Smooth muscle cell (in vitro differentiated cells): Measurements from ENCODE around the gene SSX2. TPM values are rescaled to one million over a fixed set of nuclear protein-coding genes. Genes with fewer than 3 reads are reported as not detected.
"Not testable (repeated sequence)": the region's sequence is repeated elsewhere in the genome, so short reads cannot be mapped to it uniquely, and the experiment has no call there.

Experiments used
- DNase-seq: peaks from one replicate; lab custom pipeline; 2025; ENCODE audit not compliant: unreplicated experiment; lab: John Stamatoyannopoulos, UW
- H2AFZ ChIP-seq: fragments of 200-600 bp; sonication (generic); 2 replicates; pipeline ENCODE4 v1.6.0; 2016; ENCODE audit warnings: antibody characterized with exemption, low read depth, mild to moderate bottlenecking
- H3F3A ChIP-seq: fragments of 200-600 bp; sonication (generic); 2 replicates; pipeline ENCODE4 v1.6.0; 2017; ENCODE audit warnings: antibody characterized with exemption, low read depth
- H3K27ac ChIP-seq: fragments of 200-600 bp; sonication (generic); 2 replicates; pipeline ENCODE4 v1.5.1; 2016; ENCODE audit warnings: low read depth, mild to moderate bottlenecking
- H3K27me3 ChIP-seq: fragments of 200-600 bp; sonication (generic); 2 replicates; pipeline ENCODE4 v1.6.1; 2016; ENCODE audit warnings: low read depth, mild to moderate bottlenecking
- H3K36me3 ChIP-seq: fragments of 200-600 bp; sonication (generic); 2 replicates; pipeline ENCODE4 v1.5.1; 2016; ENCODE audit warnings: low read depth
- H3K4me1 ChIP-seq: fragments of 200-600 bp; sonication (generic); 2 replicates; pipeline ENCODE4 v1.5.1; 2016; ENCODE audit warnings: low read depth
- H3K4me2 ChIP-seq: fragments of 200-600 bp; sonication (generic); 2 replicates; pipeline ENCODE4 v1.6.0; 2016; ENCODE audit warnings: mild to moderate bottlenecking
- H3K4me3 ChIP-seq: fragments of 200-600 bp; sonication (generic); 2 replicates; pipeline ENCODE4 v1.5.1; 2016; ENCODE audit warnings: mild to moderate bottlenecking
- H3K79me2 ChIP-seq: fragments of 200-600 bp; sonication (generic); 2 replicates; pipeline ENCODE4 v1.6.0; 2016; ENCODE audit warnings: low read depth, mild to moderate bottlenecking
- H3K9ac ChIP-seq: fragments of 200-600 bp; sonication (generic); 2 replicates; pipeline ENCODE4 v1.6.0; 2016; ENCODE audit warnings: low read depth
- H3K9me3 ChIP-seq: fragments of 200-600 bp; sonication (generic); replicated peaks from 2 replicates; pipeline ENCODE4 v1.5.1; 2016; ENCODE audit warnings: low read depth
- H4K20me1 ChIP-seq: fragments of 200-600 bp; sonication (generic); 2 replicates; pipeline ENCODE4 v1.6.0; 2016; ENCODE audit warnings: low read depth
- WGBS: methylation state at CpG from one replicate; pipeline ENCODE4 v1.1.7; 2016; ENCODE audit warnings: low lambda C conversion rate; 5-methylcytosine and 5-hydroxymethylcytosine counted together
- polyA plus RNA-seq: library from polyadenylated mRNA; unstranded; fragments of >200 nt; fragmentation: Nextera tagmentation; extraction: Ambion mirVana; gene quantifications from 2 replicates; pipeline ENCODE4 v1.2.1, GENCODE V29; 2016
- total RNA-seq: library from RNA; depleted of rRNA; stranded (reverse); fragments of >200 nt; gene quantifications from 2 replicates; pipeline ENCODE4 v1.2.3, GENCODE V29; 2014

SSX2 gene, protein sequence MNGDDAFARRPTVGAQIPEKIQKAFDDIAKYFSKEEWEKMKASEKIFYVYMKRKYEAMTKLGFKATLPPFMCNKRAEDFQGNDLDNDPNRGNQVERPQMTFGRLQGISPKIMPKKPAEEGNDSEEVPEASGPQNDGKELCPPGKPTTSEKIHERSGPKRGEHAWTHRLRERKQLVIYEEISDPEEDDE
- total RNA-seq (not detected in 2 replicates), polyA plus RNA-seq (not detected in 2 replicates)

DNA sequence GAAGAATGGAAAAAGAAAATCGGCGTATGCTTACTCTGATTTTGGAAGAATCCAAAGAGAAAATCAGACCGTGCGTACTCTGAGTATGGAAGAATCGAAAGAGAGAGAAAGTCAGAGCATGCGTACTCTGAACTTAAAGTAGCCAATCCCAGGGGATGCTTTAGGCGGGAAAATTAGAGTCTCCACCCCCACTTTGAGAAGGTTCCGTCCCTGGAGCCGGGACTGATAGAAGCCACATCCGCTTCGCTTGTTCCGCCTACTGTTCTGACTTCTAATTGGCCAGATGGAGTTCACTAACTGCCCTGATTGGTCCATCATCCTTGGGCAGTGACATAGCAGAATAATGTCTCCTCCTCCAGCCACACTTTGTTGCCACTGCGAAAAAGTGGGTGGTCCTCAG, at the start of gene SSX2:
TSS of gene SSX2 (minus strand) at position 101 of the 400 bp plus-strand sequence. CDS start 1,429 bp downstream, outside the sequence.
- H2AFZ ChIP-seq, H3F3A ChIP-seq: not testable (repeated sequence)
- no CpG with 5 or more reads among the region's 13 CpGs for WGBS

DNA sequence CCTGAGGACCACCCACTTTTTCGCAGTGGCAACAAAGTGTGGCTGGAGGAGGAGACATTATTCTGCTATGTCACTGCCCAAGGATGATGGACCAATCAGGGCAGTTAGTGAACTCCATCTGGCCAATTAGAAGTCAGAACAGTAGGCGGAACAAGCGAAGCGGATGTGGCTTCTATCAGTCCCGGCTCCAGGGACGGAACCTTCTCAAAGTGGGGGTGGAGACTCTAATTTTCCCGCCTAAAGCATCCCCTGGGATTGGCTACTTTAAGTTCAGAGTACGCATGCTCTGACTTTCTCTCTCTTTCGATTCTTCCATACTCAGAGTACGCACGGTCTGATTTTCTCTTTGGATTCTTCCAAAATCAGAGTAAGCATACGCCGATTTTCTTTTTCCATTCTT, 44.0 kb upstream of the SSX2 start, which contains the start of gene SSX2B:
TSS of gene SSX2B (plus strand) at position 301 of the 400 bp plus-strand sequence. CDS start 1,429 bp downstream, outside the sequence.
- H3K9ac ChIP-seq, H3F3A ChIP-seq, H3K9me3 ChIP-seq, H3K36me3 ChIP-seq, H3K27me3 ChIP-seq, H3K4me3 ChIP-seq, H3K4me1 ChIP-seq, H2AFZ ChIP-seq, H3K79me2 ChIP-seq, H3K27ac ChIP-seq, DNase-seq, H3K4me2 ChIP-seq, H4K20me1 ChIP-seq: not testable (repeated sequence)
- WGBS, result no CpG with 5 or more reads among the region's 13 CpGs

More for the DNA sequence above, at the start of gene SSX2:
- DNase-seq, H3K4me1 ChIP-seq, H3K36me3 ChIP-seq, H3K9ac ChIP-seq, H3K79me2 ChIP-seq, H3K27me3 ChIP-seq, H4K20me1 ChIP-seq, H3K9me3 ChIP-seq, H3K4me2 ChIP-seq, H3K27ac ChIP-seq, H3K4me3 ChIP-seq: not testable (repeated sequence)

DNA sequence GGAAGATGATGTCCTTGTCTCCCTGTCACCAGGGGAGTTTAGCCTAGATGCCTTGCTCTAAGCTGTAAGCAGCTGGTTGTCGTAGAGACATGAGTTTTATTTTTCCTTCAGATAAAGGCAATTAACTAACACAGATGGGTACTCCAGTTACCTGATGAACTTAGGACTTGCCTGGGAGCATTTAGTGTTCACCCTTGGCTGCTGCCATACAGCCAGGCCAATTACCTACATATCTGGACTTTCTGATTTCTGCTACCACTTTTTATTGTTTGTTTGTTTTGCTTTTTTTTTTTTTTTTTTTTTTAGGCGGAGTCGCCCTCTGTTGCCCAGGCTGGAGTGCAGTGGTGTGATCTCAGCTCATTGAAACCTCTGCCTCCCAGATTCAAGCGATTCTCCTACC, 14.9 kb downstream of the SSX2 start:
- H3K79me2 ChIP-seq, H3K9me3 ChIP-seq, H3K27ac ChIP-seq, H2AFZ ChIP-seq, H3K4me1 ChIP-seq, H3K4me2 ChIP-seq, H4K20me1 ChIP-seq, H3K36me3 ChIP-seq, H3K4me3 ChIP-seq, H3F3A ChIP-seq, H3K27me3 ChIP-seq, H3K9ac ChIP-seq, DNase-seq: not testable (repeated sequence)
- 86% methylated on average over 1 of the region's 4 CpGs for WGBS

DNA sequence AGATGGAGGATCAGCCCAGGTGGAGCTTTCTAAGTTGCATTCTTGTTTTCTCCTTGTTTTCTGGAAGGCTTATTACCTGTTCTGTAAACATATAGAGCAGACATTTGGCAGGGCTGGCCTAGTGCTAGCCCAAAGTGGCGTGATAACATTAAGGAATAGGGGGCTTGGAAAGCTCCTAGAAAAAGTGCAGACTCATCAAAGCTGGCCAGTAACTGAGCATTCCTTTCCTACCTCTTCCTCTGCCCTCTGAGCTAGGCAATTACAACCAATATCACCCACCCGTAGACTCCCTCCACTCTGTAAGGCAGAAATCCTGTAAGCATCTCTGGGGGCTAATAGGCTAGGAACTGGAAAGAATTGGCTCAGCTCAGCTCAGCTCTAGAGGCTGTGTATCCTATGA, 44.8 kb downstream of the SSX2 start:
- not testable (repeated sequence) for H3K4me2 ChIP-seq, H3K9ac ChIP-seq, H4K20me1 ChIP-seq, H2AFZ ChIP-seq, H3F3A ChIP-seq, DNase-seq, H3K27me3 ChIP-seq, H3K9me3 ChIP-seq, H3K36me3 ChIP-seq, H3K79me2 ChIP-seq, H3K27ac ChIP-seq, H3K4me3 ChIP-seq, H3K4me1 ChIP-seq
- 81% methylated on average over 2 of the region's 2 CpGs for WGBS

DNA sequence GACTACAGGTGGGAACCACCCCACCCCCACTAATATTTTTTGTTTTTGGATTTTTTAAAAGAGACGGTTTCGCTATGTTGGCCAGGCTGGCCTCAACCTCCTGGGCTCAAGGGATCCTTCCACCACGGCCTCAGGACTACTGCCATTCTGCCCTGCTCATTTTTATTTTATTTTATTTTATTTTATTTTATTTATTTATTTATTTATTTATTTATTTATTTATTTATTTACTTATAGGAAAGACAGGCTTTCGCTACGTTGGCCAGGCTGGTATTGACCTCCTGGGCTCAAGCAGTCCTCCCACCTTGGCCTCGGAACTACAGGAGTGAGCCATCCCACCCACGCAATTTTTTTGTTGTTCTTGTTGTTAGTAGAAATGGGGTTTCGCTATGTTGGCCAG, 51.5 kb downstream of the SSX2 start:
- not testable (repeated sequence) for H3K27me3 ChIP-seq, H2AFZ ChIP-seq, H3K9me3 ChIP-seq, H3K36me3 ChIP-seq, H4K20me1 ChIP-seq, H3F3A ChIP-seq, H3K4me2 ChIP-seq, H3K79me2 ChIP-seq, H3K4me1 ChIP-seq, H3K9ac ChIP-seq, H3K27ac ChIP-seq, H3K4me3 ChIP-seq, DNase-seq
- 77% methylated on average over 8 of the region's 8 CpGs for WGBS

DNA sequence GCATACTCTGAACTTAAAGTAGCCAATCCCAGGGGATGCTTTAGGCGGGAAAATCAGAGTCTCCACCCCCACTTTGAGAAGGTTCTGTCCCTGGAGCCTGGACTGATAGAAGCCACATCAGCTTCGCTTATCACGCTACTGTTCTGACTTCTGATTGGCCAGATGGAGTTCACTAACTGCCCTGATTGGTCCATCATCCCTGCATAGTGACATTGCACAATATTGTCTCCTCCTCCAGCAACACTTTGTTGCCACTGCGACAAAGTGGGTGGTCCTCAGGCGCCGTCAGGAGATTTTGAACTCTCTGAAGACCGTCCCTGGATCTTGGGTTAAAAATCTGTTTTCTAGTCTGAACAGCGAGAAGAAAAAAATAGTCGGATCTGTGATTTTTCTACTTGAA, 52.2 kb downstream of the SSX2 start, which contains the start of gene SSX7:
TSS of gene SSX7 (minus strand) at position 101 of the 400 bp plus-strand sequence. CDS start 1,428 bp downstream, outside the sequence.
- H3K4me2 ChIP-seq, H3K4me3 ChIP-seq, H3K36me3 ChIP-seq, H3K27me3 ChIP-seq, DNase-seq, H3K27ac ChIP-seq, H3K79me2 ChIP-seq, H3K4me1 ChIP-seq, H3F3A ChIP-seq, H3K9me3 ChIP-seq, H2AFZ ChIP-seq, H4K20me1 ChIP-seq, H3K9ac ChIP-seq: not testable (repeated sequence)
- WGBS, result 78% methylated on average over 9 of the region's 9 CpGs

DNA sequence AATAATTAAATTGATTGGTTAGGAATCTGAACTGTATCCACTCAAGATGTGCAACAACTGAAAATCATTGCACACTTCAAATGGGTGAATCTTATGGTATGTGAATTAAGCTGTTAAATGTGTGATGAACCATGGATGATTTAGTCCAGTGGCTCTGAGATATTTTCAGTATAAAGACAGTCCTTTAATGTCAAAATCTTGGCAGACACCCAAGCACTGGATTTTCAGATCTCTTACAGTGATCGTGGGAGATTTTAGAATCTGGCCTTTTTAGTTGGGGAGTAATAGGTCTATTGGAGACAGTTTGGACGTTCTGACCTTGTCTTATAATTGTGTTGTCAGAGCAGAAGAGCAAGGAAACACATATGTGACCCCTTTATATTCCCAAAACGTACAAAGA, 56.3 kb downstream of the SSX2 start:
- not testable (repeated sequence) for H3K27me3 ChIP-seq, H3K9me3 ChIP-seq, H3K79me2 ChIP-seq, H3K4me3 ChIP-seq, H3K4me2 ChIP-seq, H3K4me1 ChIP-seq, H3K36me3 ChIP-seq, H4K20me1 ChIP-seq, H3F3A ChIP-seq, H2AFZ ChIP-seq, DNase-seq, H3K27ac ChIP-seq, H3K9ac ChIP-seq
- WGBS, result 38% methylated on average over 3 of the region's 3 CpGs

DNA sequence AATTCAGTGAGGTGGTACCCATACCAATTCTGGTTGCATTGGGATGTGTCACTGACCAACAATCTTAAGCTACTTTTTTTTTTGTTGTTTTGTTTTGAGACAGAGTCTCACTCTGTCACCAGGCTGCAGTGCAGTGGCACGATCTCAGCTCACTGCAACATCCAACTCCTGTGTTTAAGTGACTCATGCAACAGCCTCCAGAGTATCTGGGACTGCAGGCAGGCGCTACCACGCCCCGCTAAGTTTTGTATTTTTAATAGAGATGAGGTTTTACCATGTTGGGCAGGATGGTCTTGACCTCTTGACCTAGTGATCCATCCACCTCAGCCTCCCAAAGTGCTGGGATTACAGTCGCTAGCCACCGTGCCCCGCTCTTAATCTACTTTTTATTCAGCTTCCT, 58.0 kb downstream of the SSX2 start:
- H4K20me1 ChIP-seq, DNase-seq: not testable (repeated sequence)
- 73% methylated on average over 7 of the region's 7 CpGs for WGBS

More for the DNA sequence above, 58.0 kb downstream of the SSX2 start:
- H2AFZ ChIP-seq, H3K36me3 ChIP-seq, H3K4me3 ChIP-seq, H3F3A ChIP-seq, H3K27me3 ChIP-seq, H3K9me3 ChIP-seq, H3K27ac ChIP-seq, H3K4me2 ChIP-seq, H3K79me2 ChIP-seq, H3K4me1 ChIP-seq, H3K9ac ChIP-seq: not testable (repeated sequence)
